HG03064 (cell line): Measurements from ENCODE around the gene MFF.

ENCODE experiments used
- ATAC-seq: cut with Tn5 transposase; IDR thresholded peaks from one replicate; pipeline ENCODE4 v1.9.1; 2021; ENCODE audit warnings: low read depth; ENCODE audit not compliant: unreplicated experiment

The MFF gene

GRCh38 chr2:227324995-227325838, at the start of gene MFF:
TSS of gene MFF (plus strand) at chr2:227325251. CDS start at chr2:227330666, 5,415 bp downstream.
- peak; percentile 98 for ATAC-seq

GRCh38 chr2:227280895-227281294, 44.2 kb upstream of the MFF start:
- ATAC-seq, result no peak

GRCh38 chr2:227285741-227286236, 39.3 kb upstream of the MFF start:
- ATAC-seq, result no peak

GRCh38 chr2:227287771-227288170, 37.3 kb upstream of the MFF start:
- no peak for ATAC-seq

GRCh38 chr2:227292314-227292713, 32.7 kb upstream of the MFF start:
- no peak for ATAC-seq

GRCh38 chr2:227293531-227293930, 31.5 kb upstream of the MFF start:
- no peak for ATAC-seq

- ATAC-seq, result no peak
Measured at GRCh38 chr2:227295806-227296205, 29.2 kb upstream of the MFF start.

- no peak for ATAC-seq
Measured at GRCh38 chr2:227296671-227297405, 28.2 kb upstream of the MFF start.

- no peak for ATAC-seq
Measured at GRCh38 chr2:227301523-227301922, 23.5 kb upstream of the MFF start.

GRCh38 chr2:227308784-227309183, 16.3 kb upstream of the MFF start:
- ATAC-seq, result peak; percentile 81

GRCh38 chr2:227310756-227311110, 14.3 kb upstream of the MFF start:
- no peak for ATAC-seq

- ATAC-seq, result no peak
Measured at GRCh38 chr2:227311861-227312506, 13.1 kb upstream of the MFF start.

- no peak for ATAC-seq
Measured at GRCh38 chr2:227312579-227312978, 12.5 kb upstream of the MFF start.

GRCh38 chr2:227313310-227313709, 11.7 kb upstream of the MFF start:
- ATAC-seq, result no peak

GRCh38 chr2:227317834-227318233, 7.2 kb upstream of the MFF start:
- no peak for ATAC-seq

GRCh38 chr2:227320305-227321094, 4.6 kb upstream of the MFF start:
- ATAC-seq, result no peak

- no peak for ATAC-seq
Measured at GRCh38 chr2:227322530-227323205, 2.4 kb upstream of the MFF start.

GRCh38 chr2:227323818-227324217, 1.2 kb upstream of the MFF start:
- ATAC-seq, result no peak

GRCh38 chr2:227324642-227324994, 433 bp upstream of the MFF start:
- no peak for ATAC-seq

- ATAC-seq, result peak; percentile 11
Measured at GRCh38 chr2:227325839-227326195, 766 bp downstream of the MFF start.
